ENCODE data around the gene TAS2R9.

- TF ChIP-seq, protein P1, sequence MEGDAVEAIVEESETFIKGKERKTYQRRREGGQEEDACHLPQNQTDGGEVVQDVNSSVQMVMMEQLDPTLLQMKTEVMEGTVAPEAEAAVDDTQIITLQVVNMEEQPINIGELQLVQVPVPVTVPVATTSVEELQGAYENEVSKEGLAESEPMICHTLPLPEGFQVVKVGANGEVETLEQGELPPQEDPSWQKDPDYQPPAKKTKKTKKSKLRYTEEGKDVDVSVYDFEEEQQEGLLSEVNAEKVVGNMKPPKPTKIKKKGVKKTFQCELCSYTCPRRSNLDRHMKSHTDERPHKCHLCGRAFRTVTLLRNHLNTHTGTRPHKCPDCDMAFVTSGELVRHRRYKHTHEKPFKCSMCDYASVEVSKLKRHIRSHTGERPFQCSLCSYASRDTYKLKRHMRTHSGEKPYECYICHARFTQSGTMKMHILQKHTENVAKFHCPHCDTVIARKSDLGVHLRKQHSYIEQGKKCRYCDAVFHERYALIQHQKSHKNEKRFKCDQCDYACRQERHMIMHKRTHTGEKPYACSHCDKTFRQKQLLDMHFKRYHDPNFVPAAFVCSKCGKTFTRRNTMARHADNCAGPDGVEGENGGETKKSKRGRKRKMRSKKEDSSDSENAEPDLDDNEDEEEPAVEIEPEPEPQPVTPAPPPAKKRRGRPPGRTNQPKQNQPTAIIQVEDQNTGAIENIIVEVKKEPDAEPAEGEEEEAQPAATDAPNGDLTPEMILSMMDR (conservative IDR thresholded peaks at IDR 0.05; ENCODE audit: low read length) = no peak
- no peak for TF ChIP-seq EZH2phosphoT487 (IDR thresholded peaks at IDR 0.05; ENCODE audit: borderline replicate concordance, low read depth, low read length)
Measured at GRCh38 chr12:10847744-10848143, 37.8 kb upstream of the TAS2R9 start.

All from OCI-LY7 (cell line).